ENCODE data around the gene VAV2.

The VAV2 gene

DNA sequence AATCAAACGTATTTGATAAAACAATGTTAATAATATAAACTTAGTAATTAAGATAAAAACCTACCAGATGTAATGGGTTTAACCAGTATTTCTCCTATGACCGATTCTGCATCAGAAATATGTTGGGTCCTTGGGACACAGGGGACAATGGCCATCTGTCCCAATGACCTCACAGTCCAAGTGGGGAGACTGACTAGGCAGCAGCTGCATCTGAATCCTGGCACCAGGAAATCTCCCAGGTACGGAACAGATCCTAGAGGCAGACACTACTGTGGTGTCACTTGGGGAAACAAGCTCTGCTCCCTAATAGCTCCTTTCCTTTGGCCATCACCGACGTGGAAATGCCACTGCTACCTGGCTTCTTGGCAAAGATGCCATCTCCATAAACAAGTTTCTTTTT lies 172.2 kb downstream of the VAV2 start:
- no peak for DNase-seq
- Mint-ChIP-seq H3K4me3 (no peak overlapping the region), H3K27ac (no peak overlapping the region), H3K9me3 (no peaks in the 10 kb centered on the region), H3K27me3 (ENCODE audit: low read depth, poor library complexity) (peaks cover 10% of the 10 kb centered on the region), H3K4me1 (peaks cover 53% of the 10 kb centered on the region), H3K36me3 (ENCODE audit: low read depth) (peaks cover 22% of the 10 kb centered on the region)
- TF ChIP-seq, protein P1, sequence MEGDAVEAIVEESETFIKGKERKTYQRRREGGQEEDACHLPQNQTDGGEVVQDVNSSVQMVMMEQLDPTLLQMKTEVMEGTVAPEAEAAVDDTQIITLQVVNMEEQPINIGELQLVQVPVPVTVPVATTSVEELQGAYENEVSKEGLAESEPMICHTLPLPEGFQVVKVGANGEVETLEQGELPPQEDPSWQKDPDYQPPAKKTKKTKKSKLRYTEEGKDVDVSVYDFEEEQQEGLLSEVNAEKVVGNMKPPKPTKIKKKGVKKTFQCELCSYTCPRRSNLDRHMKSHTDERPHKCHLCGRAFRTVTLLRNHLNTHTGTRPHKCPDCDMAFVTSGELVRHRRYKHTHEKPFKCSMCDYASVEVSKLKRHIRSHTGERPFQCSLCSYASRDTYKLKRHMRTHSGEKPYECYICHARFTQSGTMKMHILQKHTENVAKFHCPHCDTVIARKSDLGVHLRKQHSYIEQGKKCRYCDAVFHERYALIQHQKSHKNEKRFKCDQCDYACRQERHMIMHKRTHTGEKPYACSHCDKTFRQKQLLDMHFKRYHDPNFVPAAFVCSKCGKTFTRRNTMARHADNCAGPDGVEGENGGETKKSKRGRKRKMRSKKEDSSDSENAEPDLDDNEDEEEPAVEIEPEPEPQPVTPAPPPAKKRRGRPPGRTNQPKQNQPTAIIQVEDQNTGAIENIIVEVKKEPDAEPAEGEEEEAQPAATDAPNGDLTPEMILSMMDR (IDR thresholded peaks at IDR 0.05): no peak

DNA sequence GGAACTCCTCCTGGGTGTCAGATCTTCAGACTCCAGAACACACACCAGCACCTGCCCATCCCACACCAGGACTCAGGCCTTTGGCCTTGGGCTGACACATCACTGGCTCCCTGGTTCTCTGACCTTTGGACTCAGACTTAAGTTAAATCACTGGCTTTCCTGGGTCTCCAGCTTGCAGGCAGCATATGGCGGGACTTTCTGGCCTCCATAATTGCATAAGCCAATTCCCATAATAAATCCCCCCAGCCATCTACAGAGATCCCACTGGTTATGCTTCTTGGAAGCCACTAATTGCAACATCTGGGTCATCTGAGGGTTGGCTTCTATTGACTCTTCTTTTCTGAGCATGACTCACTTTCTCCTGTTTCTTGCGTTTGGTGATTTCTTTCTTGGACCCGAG lies 173.7 kb downstream of the VAV2 start:
- TF ChIP-seq, protein P1 (IDR thresholded peaks at IDR 0.05): no peak
- H3K9me3 Mint-ChIP-seq: no peaks in the 10 kb centered on the region
- no peak for DNase-seq
- H3K27me3 Mint-ChIP-seq (ENCODE audit: low read depth, poor library complexity): peaks cover 9% of the 10 kb centered on the region
- no peak overlapping the region for H3K27ac Mint-ChIP-seq
- no peak overlapping the region for H3K4me3 Mint-ChIP-seq
- peaks cover 22% of the 10 kb centered on the region for H3K36me3 Mint-ChIP-seq (ENCODE audit: low read depth)
- H3K4me1 Mint-ChIP-seq: peaks cover 53% of the 10 kb centered on the region

DNA sequence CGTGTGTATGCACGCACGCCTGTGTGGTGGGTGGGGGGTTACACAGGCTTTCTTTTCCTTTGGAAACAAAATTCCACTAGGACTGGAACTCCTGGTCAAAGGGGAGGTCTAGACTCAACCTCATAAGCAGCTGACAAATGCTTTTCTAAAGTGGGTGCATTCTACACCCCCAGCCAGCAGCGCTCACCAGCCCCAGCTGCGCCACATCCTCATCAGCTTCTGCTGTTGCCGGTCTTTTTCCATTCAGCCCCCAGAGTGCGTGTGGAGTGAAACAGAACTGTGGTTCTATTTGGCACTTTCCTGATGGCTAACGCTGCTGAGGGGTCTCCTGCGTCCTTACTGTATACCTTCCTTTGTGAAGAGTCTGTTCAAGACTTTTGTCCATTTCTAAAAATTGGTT lies 176.3 kb downstream of the VAV2 start:
- peaks cover 4% of the 10 kb centered on the region for H3K27me3 Mint-ChIP-seq (ENCODE audit: low read depth, poor library complexity)
- no peak for DNase-seq
- TF ChIP-seq, protein P1 (IDR thresholded peaks at IDR 0.05): no peak
- H3K4me1 Mint-ChIP-seq: peaks cover 45% of the 10 kb centered on the region
- no peaks in the 10 kb centered on the region for H3K9me3 Mint-ChIP-seq
- H3K27ac Mint-ChIP-seq: no peak overlapping the region
- H3K36me3 Mint-ChIP-seq (ENCODE audit: low read depth): peaks cover 22% of the 10 kb centered on the region
- H3K4me3 Mint-ChIP-seq: no peak overlapping the region

DNA sequence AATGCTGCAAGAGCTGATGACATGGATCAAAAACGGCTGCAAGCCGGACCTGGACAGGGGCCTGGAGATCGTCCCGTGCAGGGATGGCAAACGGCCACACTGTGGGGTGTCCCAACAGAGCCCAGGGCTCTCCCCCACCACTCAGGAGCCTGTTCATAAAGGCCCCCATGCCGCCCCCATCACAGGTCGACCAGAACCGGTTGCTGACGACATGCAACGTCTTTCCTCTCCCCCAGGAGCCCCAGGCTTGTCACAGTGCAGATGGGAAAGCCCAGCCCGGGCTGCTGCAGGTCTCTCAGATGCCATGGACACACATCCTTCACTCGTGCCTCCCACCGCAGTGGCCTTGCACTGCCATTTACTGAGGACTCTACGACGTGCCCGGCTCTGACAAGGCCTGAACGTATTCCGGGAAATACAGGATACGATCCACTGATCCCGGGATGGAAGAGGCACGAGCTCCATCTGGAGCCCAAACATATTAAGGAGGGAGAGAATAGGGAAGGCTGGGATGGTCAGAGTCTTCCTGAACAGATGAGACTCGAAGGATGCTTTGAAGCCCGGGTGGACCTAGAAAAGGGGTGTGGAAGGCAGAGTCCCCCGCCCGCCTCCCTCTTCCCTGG lies 177.4 kb downstream of the VAV2 start:
- Mint-ChIP-seq H3K27me3 (ENCODE audit: low read depth, poor library complexity) (peaks cover 4% of the 10 kb centered on the region), H3K9me3 (no peaks in the 10 kb centered on the region)
- TF ChIP-seq, protein P1 (IDR thresholded peaks at IDR 0.05): no peak

DNA sequence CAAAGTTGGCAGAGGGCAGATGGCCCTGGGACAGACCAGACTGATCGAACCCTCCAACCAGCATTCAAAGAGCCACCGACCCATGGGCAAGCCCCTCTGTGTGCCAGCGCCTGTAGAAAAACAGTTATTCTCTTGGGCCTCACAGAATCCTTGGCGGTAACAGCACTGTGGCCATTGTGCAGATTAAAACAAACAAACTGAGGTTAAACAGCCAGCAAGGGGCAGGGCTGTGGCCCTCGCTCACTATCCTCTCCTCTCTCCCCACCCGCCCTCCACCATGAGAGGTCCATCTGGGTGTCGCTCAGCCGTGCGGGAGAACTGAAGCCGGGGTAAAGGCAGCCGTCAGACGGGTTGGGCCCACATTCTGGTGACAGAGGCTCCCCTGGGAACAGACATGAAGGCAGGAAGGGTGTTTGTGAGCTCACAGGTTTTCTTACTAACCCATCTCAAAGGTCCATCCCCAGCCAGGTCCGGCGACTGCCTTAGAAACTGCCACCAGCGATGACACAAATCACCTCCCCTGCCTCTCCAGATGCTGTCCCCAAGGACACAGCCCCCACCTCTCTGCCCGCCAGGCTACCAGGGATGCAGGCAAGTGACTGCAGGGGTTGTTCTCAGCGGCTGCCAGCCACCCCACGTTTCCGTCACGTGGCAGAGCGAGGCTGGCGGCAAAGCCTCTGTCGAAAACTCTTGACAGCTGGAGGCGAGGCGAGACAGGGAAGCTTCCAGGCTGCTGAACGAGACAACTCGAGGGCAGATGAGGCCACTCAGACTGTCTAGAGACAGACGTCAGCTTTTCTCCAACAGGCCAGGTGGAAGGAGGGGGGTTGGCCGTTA lies 178.2 kb downstream of the VAV2 start:
- TF ChIP-seq, protein P1 (IDR thresholded peaks at IDR 0.05): no peak
- peak overlapping the region; percentile 75 for H3K27ac Mint-ChIP-seq
- no peak for DNase-seq
- H3K4me3 Mint-ChIP-seq: no peak overlapping the region
- H3K27me3 Mint-ChIP-seq (ENCODE audit: low read depth, poor library complexity): peaks cover 4% of the 10 kb centered on the region
- peaks cover 45% of the 10 kb centered on the region for H3K4me1 Mint-ChIP-seq
- no peaks in the 10 kb centered on the region for H3K9me3 Mint-ChIP-seq
- H3K36me3 Mint-ChIP-seq (ENCODE audit: low read depth): peaks cover 22% of the 10 kb centered on the region

More for the DNA sequence above, 177.4 kb downstream of the VAV2 start:
- Mint-ChIP-seq H3K4me1 (peaks cover 45% of the 10 kb centered on the region), H3K27ac (no peak overlapping the region), H3K4me3 (no peak overlapping the region), H3K36me3 (ENCODE audit: low read depth) (peaks cover 22% of the 10 kb centered on the region)
- DNase-seq: no peak
